CD4-positive, alpha-beta memory T cell (primary cell): ENCODE data around the gene MED27. TPM values are rescaled to one million over a fixed set of nuclear protein-coding genes. Genes with fewer than 3 reads are reported as not detected.

Experiments used
- CTCF ChIA-PET: fragments of 350-600 bp; sonication (Branson Sonifier 250); formaldehyde crosslinking; loops from one replicate; lab custom pipeline; 2021; ENCODE audit warnings: inconsistent platforms; ENCODE audit not compliant: partially characterized antibody; lab: Charles Lee
- POLR2A ChIA-PET: fragments of 350-600 bp; sonication (Branson Sonifier 250); formaldehyde crosslinking; loops from one replicate; lab custom pipeline; 2021; ENCODE audit not compliant: partially characterized antibody; lab: Charles Lee
- DNase-seq, 5 donors: peaks; one replicate each; pipeline versions ENCODE4 v3.0.0 to v3.0.0-alpha.2; 2020 to 2022; ENCODE audit warnings: mixed read lengths in 1 of 5
- H3K27ac ChIP-seq: one replicate; pipeline ENCODE4 v1.7.0; 2013; ENCODE audit warnings: low read depth, low read length
- H3K27me3 ChIP-seq: 2 replicates; pipeline ENCODE4 v1.7.0; 2013; ENCODE audit warnings: mild to moderate bottlenecking, low read length, moderate library complexity; ENCODE audit not compliant: insufficient read depth
- H3K36me3 ChIP-seq: 2 replicates; pipeline ENCODE4 v1.7.0; 2013; ENCODE audit warnings: mild to moderate bottlenecking, low read length, moderate library complexity; ENCODE audit not compliant: insufficient read depth
- H3K4me1 ChIP-seq: 2 replicates; pipeline ENCODE4 v1.7.0; 2013; ENCODE audit warnings: mild to moderate bottlenecking, low read length, moderate library complexity; ENCODE audit not compliant: insufficient read depth
- H3K4me3 ChIP-seq, 2 donors: one replicate each; pipeline ENCODE4 v1.7.0; 2013; ENCODE audit warnings: low read length in 2 of 2, mild to moderate bottlenecking in 1 of 2
- H3K9me3 ChIP-seq, 2 donors: one replicate each; pipeline ENCODE4 v1.7.0; 2013; ENCODE audit warnings: low read length in 2 of 2, control low read depth in 1 of 2; ENCODE audit not compliant: control insufficient read depth in 1 of 2
- H3K27ac Mint-ChIP-seq, 7 donors: one replicate each; pipeline ENCODE4 v1.8.0; 2020 to 2021; ENCODE audit warnings: mixed read lengths in 7 of 7, mild to moderate bottlenecking in 6 of 7, inconsistent platforms in 3 of 7, moderate library complexity in 3 of 7
- H3K27me3 Mint-ChIP-seq, 2 donors: one replicate each; pipeline ENCODE4 v1.8.0; 2020 to 2021; ENCODE audit warnings: mixed read lengths in 2 of 2
- H3K36me3 Mint-ChIP-seq, 2 donors: one replicate each; pipeline ENCODE4 v1.8.0; 2020 to 2021; ENCODE audit warnings: mixed read lengths in 2 of 2, inconsistent platforms in 1 of 2, mild to moderate bottlenecking in 1 of 2
- H3K4me1 Mint-ChIP-seq, 4 donors: one replicate each; pipeline ENCODE4 v1.8.0; 2020 to 2021; ENCODE audit warnings: mixed read lengths in 4 of 4, mild to moderate bottlenecking in 1 of 4
- H3K4me3 Mint-ChIP-seq, 8 donors: one replicate each; pipeline ENCODE4 v1.8.0; 2020 to 2021; ENCODE audit warnings: mixed read lengths in 8 of 8, mild to moderate bottlenecking in 7 of 8, moderate library complexity in 6 of 8, inconsistent platforms in 3 of 8
- H3K9me3 Mint-ChIP-seq, 8 donors: one replicate each; pipeline ENCODE4 v1.8.0; 2020 to 2021; ENCODE audit warnings: mixed read lengths in 8 of 8, mild to moderate bottlenecking in 5 of 8, inconsistent platforms in 3 of 8, moderate library complexity in 1 of 8
- intact Hi-C: fragments of 100-400 bp; cut with micrococcal nuclease; formaldehyde crosslinking; loops from one replicate; pipeline ENCODE4 v1.15.1; 2023
- polyA plus RNA-seq, 2 donors: library from polyadenylated mRNA; unstranded; fragments of 300-500 nt; fragmentation: Illumina TruSeq; gene quantifications; one replicate each; pipeline ENCODE4 v1.2.3, GENCODE V29; 2021
- total RNA-seq, 2 experiments: library from RNA; stranded (reverse); gene quantifications; one replicate each; pipeline ENCODE4 v1.2.3, GENCODE V29; 2021

The MED27 gene
- total and polyA plus RNA-seq, 4 experiments from 2014 or later = 15.6 to 57.7 (median 29.3) TPM

DNA sequence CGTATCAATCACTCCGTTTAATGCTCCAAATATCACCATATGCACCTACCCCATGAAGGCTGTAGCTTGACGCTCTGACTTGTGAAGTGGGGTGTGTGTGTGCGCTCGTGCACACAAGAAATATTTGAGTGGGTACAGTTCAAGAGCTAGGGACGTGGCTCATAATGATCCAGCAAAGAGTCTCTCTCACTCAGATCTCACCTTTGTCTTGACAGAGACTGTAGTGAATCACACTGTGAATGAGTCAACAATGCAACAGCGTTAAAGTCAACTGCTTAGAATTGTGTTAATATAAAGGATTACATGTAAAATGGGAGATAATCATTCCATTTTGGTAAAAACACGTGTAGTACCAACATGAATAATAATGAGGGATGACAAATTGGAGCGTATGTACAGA lies 119.4 kb downstream of the MED27 start:
- H3K4me3 Mint-ChIP-seq = no peak overlapping the region
- peak overlapping the region in 1 of 7 donors; percentile 15 for H3K27ac Mint-ChIP-seq
- Histone ChIP-seq H3K4me3 (no peak overlapping the region), H3K27ac (no peak overlapping the region), H3K9me3 (no peaks in the 10 kb centered on the region), H3K4me1 (no peaks in the 10 kb centered on the region), H3K36me3 (no peaks in the 10 kb centered on the region), H3K27me3 (no peaks in the 10 kb centered on the region)
- H3K4me1 Mint-ChIP-seq = peaks cover 0 to 8% (median 3%) of the 10 kb centered on the region in 4 donors
- DNase-seq = no peak
- CTCF ChIA-PET = interaction anchor here (0.9 kb wide), 1 partner anchor 9 kb away, joined by 3 read pairs; no protein-coding TSS in a partner anchor
- POLR2A ChIA-PET = no interaction called here
- H3K27me3 Mint-ChIP-seq = no peaks in the 10 kb centered on the region
- intact Hi-C loops = no loop called here
- H3K9me3 Mint-ChIP-seq = peaks cover 0 to 3% (median 0%) of the 10 kb centered on the region in 8 donors
- H3K36me3 Mint-ChIP-seq = peaks cover 20 to 32% of the 10 kb centered on the region in 2 donors

DNA sequence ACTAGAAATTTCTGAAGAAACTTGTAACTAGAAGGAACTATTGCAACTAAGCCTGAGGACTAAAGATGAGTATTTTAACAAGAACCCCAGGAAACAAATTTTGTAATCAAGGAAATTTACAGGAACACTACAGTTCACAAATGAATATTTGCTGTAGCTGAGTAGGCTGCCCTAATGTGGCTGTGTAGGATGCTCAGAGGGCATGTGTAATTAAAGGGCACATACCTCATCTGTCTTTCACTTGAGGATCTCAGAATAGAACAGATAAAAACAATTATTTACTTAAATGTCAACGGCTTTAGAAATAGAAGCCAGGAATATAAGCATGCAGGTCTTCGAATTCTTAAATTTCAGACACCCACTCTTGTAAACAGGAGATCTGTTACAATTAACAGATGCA lies 119.8 kb downstream of the MED27 start:
- DNase-seq = no peak
- Mint-ChIP-seq H3K9me3 (peaks cover 0 to 3% (median 0%) of the 10 kb centered on the region in 8 donors), H3K27ac (no peak overlapping the region), H3K4me3 (no peak overlapping the region), H3K36me3 (peaks cover 20 to 30% of the 10 kb centered on the region in 2 donors), H3K27me3 (no peaks in the 10 kb centered on the region), H3K4me1 (peaks cover 0 to 8% (median 3%) of the 10 kb centered on the region in 4 donors)
- H3K4me1 ChIP-seq = no peaks in the 10 kb centered on the region
- H3K4me3 ChIP-seq = no peak overlapping the region
- H3K27me3 ChIP-seq = no peaks in the 10 kb centered on the region
- CTCF ChIA-PET = no interaction called here
- no peaks in the 10 kb centered on the region for H3K9me3 ChIP-seq
- intact Hi-C loops = no loop called here
- H3K27ac ChIP-seq = no peak overlapping the region
- no peaks in the 10 kb centered on the region for H3K36me3 ChIP-seq
- POLR2A ChIA-PET = no interaction called here

DNA sequence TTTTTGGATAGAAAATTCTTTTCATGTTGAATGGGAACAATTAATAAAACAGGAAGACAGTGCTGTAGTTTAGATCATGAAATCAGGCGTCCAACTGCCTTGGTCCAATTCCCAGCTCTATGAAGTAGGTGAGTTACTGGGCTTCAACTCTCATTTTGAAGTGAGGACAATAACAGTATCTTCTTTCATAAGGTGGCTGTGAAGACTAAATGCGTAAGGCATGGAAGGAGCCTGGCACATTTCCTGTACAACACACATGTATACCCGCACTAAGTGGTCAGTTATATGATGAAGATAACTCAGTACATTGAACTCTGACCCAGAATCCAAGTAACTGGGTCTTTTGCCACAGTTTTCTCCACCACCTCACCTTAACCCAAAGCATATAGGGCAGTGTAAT lies 120.6 kb downstream of the MED27 start:
- Histone ChIP-seq H3K4me3 (no peak overlapping the region), H3K9me3 (no peaks in the 10 kb centered on the region), H3K36me3 (no peaks in the 10 kb centered on the region), H3K4me1 (no peaks in the 10 kb centered on the region), H3K27me3 (no peaks in the 10 kb centered on the region), H3K27ac (no peak overlapping the region)
- H3K4me1 Mint-ChIP-seq = peaks cover 0 to 5% (median 3%) of the 10 kb centered on the region in 4 donors
- no peak for DNase-seq
- H3K27me3 Mint-ChIP-seq = no peaks in the 10 kb centered on the region
- H3K36me3 Mint-ChIP-seq = peaks cover 17 to 25% of the 10 kb centered on the region in 2 donors
- no peak overlapping the region for H3K27ac Mint-ChIP-seq
- POLR2A ChIA-PET = no interaction called here
- H3K4me3 Mint-ChIP-seq = no peak overlapping the region
- peaks cover 0 to under 1% (median 0%) of the 10 kb centered on the region in 8 donors for H3K9me3 Mint-ChIP-seq
- CTCF ChIA-PET = no interaction called here
- intact Hi-C loops = no loop called here

DNA sequence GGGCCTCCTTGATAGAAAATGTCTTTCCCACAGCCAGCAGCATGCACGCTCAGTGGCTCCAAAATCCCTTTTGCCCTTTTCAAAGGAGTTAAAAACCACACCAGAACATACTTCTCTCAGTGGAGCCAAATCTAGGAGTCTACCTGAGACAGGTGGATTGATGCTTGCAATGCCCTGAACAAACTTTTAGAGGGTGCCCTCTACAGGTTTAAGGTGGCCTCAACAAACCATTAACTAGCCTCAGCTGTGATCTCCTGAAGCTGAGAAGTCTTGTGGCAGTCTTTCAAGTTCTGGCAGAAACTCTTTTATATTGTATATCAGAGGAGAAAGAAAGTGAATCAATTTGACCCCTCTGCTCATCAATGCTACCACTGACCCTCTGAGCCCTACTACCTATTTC lies 125.4 kb downstream of the MED27 start:
- Mint-ChIP-seq H3K4me3 (no peak overlapping the region), H3K27ac (peak overlapping the region in 1 of 7 donors; percentile 25), H3K9me3 (no peaks in the 10 kb centered on the region), H3K36me3 (peaks cover 11 to 28% of the 10 kb centered on the region in 2 donors), H3K27me3 (no peaks in the 10 kb centered on the region), H3K4me1 (peaks cover 0 to 6% (median 0%) of the 10 kb centered on the region in 4 donors)
- ChIA-PET POLR2A (interaction anchor here (0.6 kb wide), 1 partner anchor 12 kb away, joined by 3 read pairs; no protein-coding TSS in a partner anchor), CTCF (interaction anchor here (1.1 kb wide), 1 partner anchor 188 kb away, joined by 3 read pairs; no protein-coding TSS in a partner anchor)
- H3K4me1 ChIP-seq = no peaks in the 10 kb centered on the region
- H3K4me3 ChIP-seq = no peak overlapping the region
- no peaks in the 10 kb centered on the region for H3K36me3 ChIP-seq
- intact Hi-C loops = no loop called here
- H3K9me3 ChIP-seq = no peaks in the 10 kb centered on the region
- DNase-seq = no peak
- H3K27me3 ChIP-seq = no peaks in the 10 kb centered on the region
- no peak overlapping the region for H3K27ac ChIP-seq

DNA sequence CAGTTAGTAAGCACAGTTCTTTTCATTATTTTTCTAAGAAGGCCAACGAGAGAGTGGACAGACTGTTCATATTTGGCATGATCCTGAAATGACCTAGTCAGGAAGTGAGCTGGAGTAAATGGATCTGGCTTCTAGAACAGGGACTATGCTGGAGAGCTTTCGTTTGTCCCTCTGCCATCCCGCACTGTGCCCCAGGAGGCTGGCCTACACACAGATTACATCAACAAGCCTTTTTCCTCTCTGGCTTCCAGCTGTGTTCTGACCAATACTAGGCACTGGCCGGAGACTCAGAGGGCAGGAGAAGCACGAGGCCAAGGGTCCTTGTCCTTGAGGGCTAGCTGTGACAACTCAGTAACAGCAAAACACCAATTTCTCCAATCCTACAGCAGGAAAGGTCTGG lies 127.8 kb downstream of the MED27 start:
- Histone ChIP-seq H3K36me3 (no peaks in the 10 kb centered on the region), H3K4me3 (no peak overlapping the region), H3K27me3 (no peaks in the 10 kb centered on the region), H3K4me1 (no peaks in the 10 kb centered on the region), H3K9me3 (no peaks in the 10 kb centered on the region), H3K27ac (no peak overlapping the region)
- no peak for DNase-seq
- Mint-ChIP-seq H3K9me3 (no peaks in the 10 kb centered on the region), H3K27me3 (no peaks in the 10 kb centered on the region), H3K36me3 (peaks cover 13 to 27% of the 10 kb centered on the region in 2 donors), H3K27ac (no peak overlapping the region), H3K4me1 (peaks cover 0 to 6% (median 0%) of the 10 kb centered on the region in 4 donors), H3K4me3 (no peak overlapping the region)
- ChIA-PET POLR2A (no interaction called here), CTCF (interaction anchor here (1.1 kb wide), 1 partner anchor 9 kb away, joined by 3 read pairs; no protein-coding TSS in a partner anchor)
- intact Hi-C loops = no loop called here

DNA sequence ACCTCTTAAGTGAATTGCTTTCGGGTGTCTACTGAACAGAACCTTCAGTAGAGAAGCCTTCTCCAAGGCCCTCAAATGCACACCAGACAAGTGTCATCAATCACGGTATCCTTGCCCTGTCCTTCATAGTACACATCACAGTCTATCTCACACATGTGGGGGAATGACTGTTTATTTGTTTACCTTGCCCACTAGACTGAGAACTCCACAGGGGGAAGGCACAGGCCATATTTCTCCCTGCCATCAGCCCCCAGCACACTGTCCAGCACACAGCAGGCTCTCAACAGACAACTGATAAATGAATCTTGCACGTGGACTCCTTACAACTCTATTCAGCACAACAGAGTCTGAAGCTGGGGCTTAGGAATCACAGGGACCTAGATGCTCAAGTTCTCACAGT lies 128.5 kb downstream of the MED27 start:
- Mint-ChIP-seq H3K4me3 (no peak overlapping the region), H3K9me3 (no peaks in the 10 kb centered on the region), H3K27me3 (no peaks in the 10 kb centered on the region), H3K4me1 (peaks cover 0 to 6% (median 0%) of the 10 kb centered on the region in 4 donors), H3K36me3 (peaks cover 12 to 28% of the 10 kb centered on the region in 2 donors), H3K27ac (no peak overlapping the region)
- H3K27ac ChIP-seq = no peak overlapping the region
- ChIA-PET POLR2A (no interaction called here), CTCF (interaction anchor here (1.1 kb wide), 1 partner anchor 10 kb away, joined by 3 read pairs; no protein-coding TSS in a partner anchor)
- no peak for DNase-seq
- H3K4me1 ChIP-seq = no peaks in the 10 kb centered on the region
- no peaks in the 10 kb centered on the region for H3K36me3 ChIP-seq
- intact Hi-C loops = no loop called here
- no peaks in the 10 kb centered on the region for H3K9me3 ChIP-seq
- no peaks in the 10 kb centered on the region for H3K27me3 ChIP-seq
- no peak overlapping the region for H3K4me3 ChIP-seq

DNA sequence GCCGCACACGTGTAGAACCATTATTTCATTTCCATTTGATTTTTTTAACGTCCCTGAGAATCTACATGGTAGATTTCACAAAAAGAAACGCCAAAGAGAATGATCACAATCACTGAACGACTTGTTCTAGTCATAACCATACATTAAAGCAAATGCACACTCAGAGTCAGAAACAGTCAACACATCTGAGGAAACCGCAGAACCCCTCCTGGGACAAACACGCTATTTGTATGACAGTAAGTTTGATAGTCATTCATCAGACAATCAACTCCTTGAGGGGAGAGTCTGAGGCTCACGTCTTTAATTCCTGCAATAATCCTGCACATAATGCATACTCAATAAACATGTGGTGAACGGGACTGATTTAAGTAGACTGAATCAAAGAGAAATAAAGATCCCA lies 129.2 kb downstream of the MED27 start:
- no peak overlapping the region for H3K4me3 Mint-ChIP-seq
- no peaks in the 10 kb centered on the region for H3K9me3 Mint-ChIP-seq
- H3K27ac ChIP-seq = no peak overlapping the region
- no peaks in the 10 kb centered on the region for H3K27me3 Mint-ChIP-seq
- peaks cover 0 to 4% (median 0%) of the 10 kb centered on the region in 4 donors for H3K4me1 Mint-ChIP-seq
- no peaks in the 10 kb centered on the region for H3K9me3 ChIP-seq
- no peaks in the 10 kb centered on the region for H3K27me3 ChIP-seq
- no peak overlapping the region for H3K27ac Mint-ChIP-seq
- intact Hi-C loops = no loop called here
- no peak overlapping the region for H3K4me3 ChIP-seq
- H3K36me3 ChIP-seq = no peaks in the 10 kb centered on the region
- DNase-seq = no peak
- POLR2A ChIA-PET = no interaction called here
- peaks cover 9 to 25% of the 10 kb centered on the region in 2 donors for H3K36me3 Mint-ChIP-seq
- H3K4me1 ChIP-seq = no peaks in the 10 kb centered on the region
- CTCF ChIA-PET = no interaction called here
